GM21367 (cell line): Measurements from ENCODE around the gene TULP1.

Experiments
- ATAC-seq: cut with Tn5 transposase; IDR thresholded peaks from one replicate; pipeline ENCODE4 v1.9.1; 2021; ENCODE audit not compliant: unreplicated experiment

The TULP1 gene

DNA sequence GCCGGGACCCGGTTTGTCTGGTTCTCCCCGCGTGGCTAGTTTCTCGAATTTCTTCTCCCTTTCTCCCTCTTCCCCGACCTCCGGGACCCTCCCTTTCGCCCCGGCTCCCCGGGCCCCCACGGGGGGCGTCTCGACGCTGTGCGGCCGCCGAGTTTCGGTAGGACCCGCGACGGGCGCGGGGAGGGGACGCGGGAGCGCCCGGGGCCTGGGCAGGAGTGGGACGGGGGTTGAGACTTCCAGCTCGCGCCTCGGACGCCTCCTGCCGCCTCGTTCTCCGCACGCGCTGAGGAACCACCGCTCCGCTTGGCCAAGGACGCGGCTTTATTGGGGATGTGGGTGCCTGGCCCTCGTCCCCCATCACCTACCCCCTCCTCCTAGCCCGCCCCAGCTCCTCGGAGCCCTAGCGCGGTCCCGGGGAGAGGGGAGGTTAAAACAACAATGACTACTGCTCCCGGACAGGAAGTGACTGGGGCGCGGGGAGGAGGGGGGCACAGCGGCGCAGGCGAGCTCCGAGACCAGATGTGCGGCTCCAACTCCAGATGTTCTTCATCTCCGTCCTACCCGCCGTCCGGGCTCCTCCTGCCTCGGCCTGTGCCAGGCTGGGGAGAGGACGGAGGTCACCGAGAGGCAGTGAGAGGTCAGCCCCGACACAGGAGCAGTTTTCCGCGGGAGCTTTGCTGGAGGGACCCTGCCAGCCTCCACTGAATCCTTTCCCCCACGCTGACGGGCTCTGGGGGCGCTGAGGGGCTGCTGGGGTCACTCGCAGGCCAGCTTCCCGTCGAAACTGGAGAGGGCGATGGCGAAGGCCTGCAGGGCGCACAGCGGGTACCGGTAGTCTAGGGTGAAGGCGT is 14.9 kb downstream of the TULP1 start:
- no peak for ATAC-seq

GRCh38 chr6:35496841-35497570 is 15.7 kb downstream of the TULP1 start, which contains the start of gene TEAD3:
TSS of gene TEAD3 (minus strand) at chr6:35497079.
- no peak for ATAC-seq

DNA sequence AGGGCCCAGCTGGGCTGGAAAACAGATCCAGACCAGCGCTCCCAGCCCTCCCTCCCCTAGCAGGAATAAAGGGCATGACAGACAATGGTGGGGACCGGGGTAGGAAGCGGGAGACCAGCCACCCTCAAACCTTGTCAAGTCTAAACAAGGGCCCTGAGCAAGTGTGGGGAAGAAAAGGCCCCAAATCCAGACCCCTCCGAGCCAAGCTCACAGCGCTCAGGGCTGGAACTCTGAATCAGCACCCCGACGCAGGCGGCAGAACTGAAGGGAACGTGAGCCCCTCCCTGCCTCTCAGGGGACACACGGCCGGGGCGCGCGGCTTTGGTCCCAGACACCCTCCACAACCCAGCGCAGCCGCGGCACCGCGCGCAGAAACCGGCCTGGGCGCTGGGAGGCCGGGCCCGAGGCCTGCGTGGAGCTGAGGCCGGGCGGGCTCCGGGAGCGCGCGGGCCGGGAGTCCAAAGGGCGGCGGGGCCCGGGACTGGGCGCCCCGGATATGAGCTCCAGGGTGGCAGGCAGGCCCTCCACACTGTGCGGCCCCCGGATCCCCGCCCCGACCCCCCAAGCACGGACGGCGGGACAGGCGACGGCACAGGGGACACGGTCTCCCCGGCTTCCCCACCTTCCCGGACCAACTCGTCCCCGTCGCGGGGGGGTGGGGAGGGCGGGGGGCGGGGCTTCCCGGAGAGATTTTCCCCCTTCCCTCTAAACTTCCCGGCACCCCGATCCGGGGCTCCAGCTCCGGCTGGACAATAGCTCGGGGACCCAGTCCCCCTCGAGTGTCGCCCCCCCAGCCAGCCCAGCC is 16.5 kb downstream of the TULP1 start:
- ATAC-seq, result no peak

DNA sequence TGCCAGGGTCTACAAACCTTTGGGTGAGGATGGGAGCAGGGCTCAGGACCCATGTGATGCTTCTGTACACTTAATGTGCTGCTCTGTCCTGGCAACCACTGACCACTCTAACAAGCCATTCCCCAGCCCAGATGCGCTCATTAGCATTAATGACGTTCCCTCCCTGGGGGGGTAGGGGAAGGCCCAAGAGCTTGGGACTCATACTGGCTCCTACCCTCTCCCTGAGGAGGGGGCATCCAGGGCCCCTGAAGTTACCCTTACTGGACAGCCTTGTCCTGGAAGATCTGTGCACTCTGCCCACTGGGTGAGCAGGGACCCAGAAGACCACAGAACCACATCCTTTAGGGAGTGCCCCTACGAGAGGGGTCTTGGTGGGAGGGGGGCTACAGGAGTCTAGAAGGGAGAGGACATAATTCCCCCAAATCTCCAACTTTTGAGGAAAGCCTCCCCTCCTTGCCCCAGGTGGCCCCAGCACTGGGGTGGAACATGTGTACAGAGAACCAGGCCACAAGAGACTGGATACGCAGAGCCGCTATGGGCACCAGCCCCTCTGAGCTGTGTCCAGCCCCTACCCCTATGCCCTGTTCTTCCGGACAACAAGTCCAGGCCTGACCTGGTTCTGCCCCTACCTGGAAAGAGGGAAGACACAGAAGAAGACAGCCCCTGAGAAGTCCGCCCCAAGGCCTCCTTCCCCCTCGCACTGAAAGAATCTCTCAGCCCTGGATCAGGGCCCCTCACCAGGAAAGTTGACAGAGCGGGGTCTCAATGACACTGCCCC is 17.2 kb downstream of the TULP1 start:
- no peak for ATAC-seq

DNA sequence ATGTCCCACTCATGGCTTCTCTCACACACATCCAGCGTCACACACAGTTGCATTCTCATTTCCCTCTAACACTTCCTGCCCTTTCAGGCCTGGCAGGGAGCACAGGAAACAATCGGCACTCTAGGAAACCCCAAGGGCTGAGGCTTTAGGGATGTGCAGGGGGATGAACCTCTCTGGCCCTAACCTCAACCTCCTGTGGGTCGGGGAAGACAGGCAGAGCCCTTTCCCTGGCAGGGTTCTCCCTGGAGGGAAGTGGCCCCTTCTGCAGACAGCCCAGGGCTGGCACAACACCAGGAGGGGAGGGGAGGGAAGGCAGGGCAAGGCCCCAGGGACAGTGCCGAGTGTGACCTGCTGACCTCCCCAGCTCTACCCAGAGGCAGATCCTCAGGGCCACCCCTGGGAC is 18.5 kb downstream of the TULP1 start:
- no peak for ATAC-seq

DNA sequence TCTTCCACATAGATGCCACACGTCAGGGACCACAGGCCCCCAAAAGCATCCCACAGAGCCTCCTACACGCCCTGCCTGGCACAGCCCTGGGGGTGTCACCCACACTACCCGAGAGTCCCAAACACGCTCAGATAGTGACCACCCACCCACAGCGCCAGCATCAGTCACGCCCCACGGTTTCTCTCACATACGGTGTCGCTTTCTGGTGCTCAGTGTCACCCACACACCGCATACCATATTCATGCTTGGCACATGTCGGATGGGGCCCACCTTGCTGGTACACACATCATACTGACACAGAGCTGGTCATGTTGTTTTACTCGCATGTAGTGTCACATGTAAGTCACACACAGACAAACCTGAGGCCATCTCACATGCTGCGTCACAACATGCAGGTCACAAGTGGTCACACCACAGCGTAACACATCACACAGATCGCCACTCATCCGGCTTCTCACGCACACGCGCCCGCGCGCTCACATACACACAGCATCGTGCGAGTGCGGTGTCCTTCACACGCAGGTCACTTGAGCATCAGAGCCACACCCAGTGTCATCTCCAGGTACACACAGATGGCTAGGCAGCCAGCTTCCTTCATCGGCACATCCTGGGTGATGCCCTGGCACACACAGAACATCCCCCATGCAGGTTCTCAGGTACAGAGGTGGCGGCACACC is 19.3 kb downstream of the TULP1 start:
- no peak for ATAC-seq

DNA sequence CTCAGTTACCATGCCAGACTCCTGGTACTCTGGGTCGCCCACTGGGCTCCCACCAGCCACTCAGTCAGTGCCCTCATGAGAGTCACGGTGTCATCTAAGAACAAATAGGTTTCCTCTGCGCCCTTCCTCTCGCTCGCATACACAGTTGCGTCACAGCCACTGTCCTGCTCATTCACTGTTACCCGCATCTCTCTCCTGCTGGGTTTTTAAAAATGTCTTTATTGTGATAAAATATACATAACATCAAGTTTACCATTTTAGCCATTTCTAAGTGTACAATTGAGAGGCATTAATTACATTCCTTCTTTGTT is 19.8 kb downstream of the TULP1 start:
- no peak for ATAC-seq

DNA sequence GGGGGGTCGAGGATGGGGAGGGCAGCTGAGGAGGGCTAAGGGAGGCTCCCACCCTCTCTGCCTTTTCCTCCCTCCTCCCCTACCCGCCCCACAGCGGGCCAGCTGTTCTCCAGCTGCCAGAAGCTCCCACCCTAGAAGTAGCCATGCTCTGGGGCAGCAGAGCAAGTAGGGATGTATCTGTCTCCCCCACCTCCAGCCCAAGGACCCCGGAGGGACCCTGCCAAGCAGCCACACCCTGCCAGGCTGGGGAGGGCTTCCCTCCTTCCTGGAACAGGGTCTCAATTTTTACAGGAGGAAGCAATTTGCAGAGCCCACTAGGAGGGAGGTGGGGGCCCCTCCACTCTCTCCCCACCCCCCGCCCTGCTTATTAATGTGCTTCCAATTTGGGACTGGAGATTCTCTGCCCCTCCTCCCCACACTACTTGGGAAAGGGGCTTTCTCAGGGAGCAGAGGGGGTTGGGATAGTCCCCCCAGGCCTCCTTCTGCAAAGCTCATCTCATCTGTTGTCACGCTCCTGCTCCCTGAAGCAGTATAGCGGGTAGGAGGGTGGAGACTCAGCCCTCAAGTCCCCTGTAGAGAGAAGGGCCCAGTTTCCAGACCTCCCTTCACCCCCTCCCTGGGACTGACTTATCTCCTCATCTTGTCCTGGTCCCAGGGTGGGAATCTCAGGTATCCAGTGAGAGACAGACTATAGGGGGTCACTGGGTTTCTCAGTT is 20.3 kb downstream of the TULP1 start:
- ATAC-seq, result no peak

- ATAC-seq, result no peak
Observed at GRCh38 chr6:35491558-35492257, 21.0 kb downstream of the TULP1 start.

GRCh38 chr6:35490821-35491557 is 21.7 kb downstream of the TULP1 start:
- ATAC-seq, result no peak

- ATAC-seq, result no peak
Observed at GRCh38 chr6:35489995-35490791, 22.5 kb downstream of the TULP1 start.

GRCh38 chr6:35489066-35489465 is 23.6 kb downstream of the TULP1 start:
- ATAC-seq, result no peak

- ATAC-seq, result no peak
Observed at GRCh38 chr6:35488517-35488862, 24.2 kb downstream of the TULP1 start.

DNA sequence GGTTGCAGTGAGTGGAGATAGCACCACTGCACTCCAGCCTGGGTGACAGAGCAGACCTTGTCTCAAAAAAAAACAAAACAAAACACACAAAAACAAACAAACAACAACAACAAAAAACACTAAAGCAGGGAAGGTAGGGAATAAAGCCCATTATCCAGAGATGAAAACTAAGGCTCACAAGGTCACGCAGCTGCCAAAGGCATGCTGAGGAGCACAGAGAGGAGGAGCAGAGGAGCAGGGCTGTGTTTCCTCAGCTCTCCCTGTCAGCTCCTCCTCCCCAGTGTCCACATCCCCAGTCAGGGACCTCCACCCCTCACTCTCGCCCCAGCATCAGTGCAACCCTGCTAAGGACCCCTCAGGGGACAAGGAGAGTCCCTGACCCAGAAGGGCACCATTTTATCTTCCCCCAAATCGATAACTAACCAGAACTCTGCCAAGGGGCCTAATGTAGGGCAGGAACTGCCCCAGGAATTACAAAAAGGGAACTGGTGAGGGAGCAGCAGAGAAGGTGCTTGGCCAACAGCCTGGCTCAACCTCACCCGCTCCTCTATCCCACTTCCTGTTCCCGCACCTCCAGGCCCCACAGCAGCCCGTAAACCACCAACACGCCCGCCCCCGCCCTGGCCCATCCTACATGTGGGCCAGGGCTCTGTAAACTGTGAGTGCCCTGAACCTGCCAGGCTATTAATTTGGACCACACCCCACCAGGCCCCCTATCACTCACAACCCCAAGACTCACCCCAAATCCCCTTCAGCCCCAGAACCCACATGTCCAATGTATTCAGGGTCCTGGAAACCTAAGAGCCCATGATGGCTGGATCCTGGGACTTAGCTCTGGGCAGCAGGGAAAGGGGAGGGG is 24.8 kb downstream of the TULP1 start:
- ATAC-seq, result no peak

DNA sequence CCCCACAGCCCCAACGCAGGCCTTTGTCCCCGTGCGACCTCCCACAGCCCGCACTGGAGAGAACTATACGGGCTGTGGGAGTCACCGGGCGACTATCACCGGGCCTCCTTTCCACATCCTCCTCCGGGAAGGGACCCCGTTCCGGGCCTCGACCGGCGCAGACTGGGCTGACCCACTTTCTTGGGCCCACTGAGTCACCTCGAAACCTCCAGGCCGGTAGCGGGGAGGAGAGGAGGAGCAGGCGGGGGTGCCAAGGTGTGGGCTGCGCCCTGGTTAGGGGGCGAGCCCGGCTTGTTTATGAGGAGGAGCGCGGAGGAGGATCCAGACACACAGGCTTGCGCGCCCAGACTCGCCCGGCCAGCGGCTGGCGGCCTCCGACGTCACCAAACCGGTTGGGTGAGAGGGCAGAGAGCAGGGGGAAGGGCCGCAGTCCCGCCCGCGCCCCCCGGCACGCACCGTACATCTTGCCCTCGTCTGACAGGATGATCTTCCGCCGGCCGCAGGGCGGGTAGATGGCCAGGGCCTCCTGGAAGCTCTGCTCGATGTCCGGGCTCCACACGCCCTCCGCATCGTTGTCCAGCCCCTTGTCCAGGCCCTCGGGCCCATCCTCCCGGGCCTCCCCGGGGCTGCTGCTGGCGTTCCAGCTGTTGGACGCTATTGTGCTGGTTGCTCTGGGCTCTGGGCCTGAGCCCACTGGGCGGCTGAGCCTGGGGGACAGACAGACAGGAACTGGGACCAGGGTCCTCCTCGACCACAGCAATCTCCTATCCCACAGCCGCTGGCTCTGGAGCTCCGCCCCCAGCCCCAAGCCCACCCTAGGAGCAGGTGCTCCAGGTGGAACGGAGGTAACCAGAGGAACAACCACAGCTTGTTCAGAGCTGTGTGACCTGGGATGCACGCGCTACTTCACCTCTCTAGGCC is 26.4 kb downstream of the TULP1 start:
- no peak for ATAC-seq

GRCh38 chr6:35485402-35485877 is 27.3 kb downstream of the TULP1 start:
- ATAC-seq, result no peak
